Fibroblast of skin of back (primary cell): Measurements from ENCODE around the gene DUXB. TPM values are rescaled to one million over a fixed set of nuclear protein-coding genes. Genes with fewer than 3 reads are reported as not detected.
A peak's percentile ranks its signal among the peaks of the same experiment; 100 is the strongest.

ENCODE experiments used
- DNase-seq: peaks from one replicate; pipeline ENCODE4 v3.0.0-alpha.2; 2013
- polyA plus RNA-seq, 2 experiments: library from polyadenylated mRNA; unstranded; fragments of 120-200 nt; gene quantifications; one replicate each; pipeline ENCODE4 v1.2.1, GENCODE V29; 2013; ENCODE audit not compliant: insufficient read length in 2 of 2

DUXB gene, protein sequence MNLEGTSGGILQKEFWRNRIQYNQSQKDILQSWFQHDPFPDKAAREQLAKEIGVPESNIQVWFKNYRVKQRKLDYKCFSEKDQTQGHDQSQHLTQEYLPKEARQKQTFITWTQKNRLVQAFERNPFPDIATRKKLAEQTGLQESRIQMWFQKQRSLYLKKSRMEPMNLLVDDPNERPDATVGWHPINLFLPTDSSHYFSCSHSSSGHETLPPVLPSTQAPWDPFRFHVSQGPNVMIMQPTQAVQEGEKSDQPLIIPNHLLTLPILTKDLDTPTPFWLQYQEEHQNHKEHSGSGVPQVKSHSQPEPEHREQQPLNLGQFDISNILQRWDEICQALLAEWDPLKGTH
- not detected for polyA plus RNA-seq (2013, experiment 1 of 2; ENCODE audit: insufficient read length)
- polyA plus RNA-seq (2013, experiment 2 of 2; ENCODE audit: insufficient read length), result not detected

DNA sequence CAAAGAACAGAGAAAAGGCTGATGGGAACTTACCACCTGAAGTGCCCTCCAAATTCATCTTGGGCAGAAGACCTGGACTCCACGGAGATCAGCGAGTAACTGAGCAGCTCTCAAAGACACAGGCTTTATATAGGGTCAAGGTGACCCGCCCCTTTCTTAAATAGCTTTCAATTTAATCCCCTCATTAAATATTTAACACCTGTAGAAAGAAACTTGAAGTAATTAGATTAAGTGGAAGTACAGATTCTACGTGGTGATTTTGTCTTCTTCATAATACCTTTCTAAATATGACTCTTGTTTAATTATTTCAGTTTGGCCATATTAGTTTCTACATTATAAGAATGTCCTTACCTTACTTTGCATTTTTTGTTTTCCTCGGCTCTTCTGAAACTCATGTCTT lies at the start of gene DUXB:
Gene DUXB (minus strand): TSS at position 101 of the 400 bp plus-strand sequence. CDS start 43 bp downstream, at position 58.
- DNase-seq, result no peak

GRCh38 chr16:75750528-75750927 lies 49.3 kb upstream of the DUXB start:
- DNase-seq, result no peak

DNA sequence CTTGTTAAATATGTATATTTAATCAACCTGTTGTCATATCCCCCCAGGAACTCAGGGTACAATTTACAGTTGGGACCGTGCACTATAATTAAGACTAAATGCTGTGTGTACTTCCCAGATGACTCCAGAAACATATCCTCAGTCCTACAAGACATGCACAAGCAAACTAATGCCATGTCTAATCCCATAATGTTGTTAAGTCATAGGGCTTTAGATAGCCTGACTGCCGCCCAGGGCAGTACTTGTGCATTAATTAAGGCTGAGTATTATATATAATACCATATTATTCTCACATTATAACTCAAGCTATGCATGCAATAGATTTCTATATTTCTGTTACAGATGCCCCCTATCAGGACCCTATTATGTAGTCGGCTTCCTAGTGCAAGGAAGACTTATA lies 45.1 kb upstream of the DUXB start:
- no peak for DNase-seq

DNA sequence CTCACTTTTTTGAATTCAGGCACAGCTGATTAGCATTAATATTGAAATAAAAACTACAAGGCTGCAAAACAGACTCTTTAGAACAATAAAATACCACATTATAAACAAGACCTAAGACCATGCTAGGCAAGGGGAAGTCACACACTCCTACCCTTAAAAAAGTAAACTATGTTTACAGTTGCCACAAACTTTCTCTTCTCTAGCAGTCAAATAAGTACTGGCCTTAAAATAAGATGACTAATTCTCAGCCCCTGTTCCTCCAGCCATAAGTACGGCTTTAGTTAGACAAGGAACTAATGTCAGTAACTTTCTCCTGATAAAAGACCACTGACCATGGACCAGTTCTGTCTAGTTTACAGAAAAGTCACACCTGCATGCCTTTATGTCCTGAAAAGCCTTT lies 44.6 kb upstream of the DUXB start:
- no peak for DNase-seq

DNA sequence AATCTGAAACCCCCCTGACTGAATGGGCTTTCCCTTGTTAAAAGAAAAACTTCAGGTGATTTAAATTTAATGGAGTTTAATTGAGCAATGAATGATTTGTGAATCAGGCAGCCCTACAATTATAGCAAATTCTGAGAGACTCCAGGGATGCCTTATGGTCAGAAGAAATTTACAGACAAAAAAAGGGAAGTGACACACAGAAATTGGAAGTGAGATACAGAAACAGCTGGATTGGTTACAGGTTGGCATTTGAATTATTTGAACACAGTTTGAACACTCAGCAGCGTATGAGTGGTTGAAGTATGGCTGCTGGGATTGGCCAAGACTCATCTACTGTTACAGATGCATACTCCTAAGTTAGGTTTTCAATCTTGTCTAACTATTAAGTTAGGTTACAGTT lies 44.0 kb upstream of the DUXB start:
- DNase-seq, result no peak

GRCh38 chr16:75742424-75743047 lies 41.3 kb upstream of the DUXB start:
- DNase-seq, result no peak

- peak; percentile 21 for DNase-seq
Observed at GRCh38 chr16:75733305-75734211, 32.3 kb upstream of the DUXB start.

DNA sequence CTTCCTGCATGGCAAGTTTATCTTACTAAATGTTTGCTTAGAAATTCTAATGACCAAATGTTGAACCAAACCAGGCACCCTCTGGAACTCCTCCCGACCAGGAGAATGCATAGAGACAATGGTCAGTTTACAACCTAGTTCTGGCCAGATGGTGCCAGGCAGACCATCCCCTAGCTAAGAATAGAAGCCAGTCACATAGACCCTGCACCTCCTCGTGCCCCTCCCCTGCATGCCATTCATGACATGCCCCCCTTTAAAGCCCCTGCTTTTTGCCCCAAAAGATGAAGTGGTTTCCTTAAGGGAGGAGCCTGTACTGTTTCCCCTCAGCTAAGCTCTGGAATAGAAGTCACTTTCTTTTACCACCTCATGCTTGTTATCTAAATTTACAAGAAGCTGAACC lies 31.6 kb upstream of the DUXB start:
- DNase-seq, result no peak

DNA sequence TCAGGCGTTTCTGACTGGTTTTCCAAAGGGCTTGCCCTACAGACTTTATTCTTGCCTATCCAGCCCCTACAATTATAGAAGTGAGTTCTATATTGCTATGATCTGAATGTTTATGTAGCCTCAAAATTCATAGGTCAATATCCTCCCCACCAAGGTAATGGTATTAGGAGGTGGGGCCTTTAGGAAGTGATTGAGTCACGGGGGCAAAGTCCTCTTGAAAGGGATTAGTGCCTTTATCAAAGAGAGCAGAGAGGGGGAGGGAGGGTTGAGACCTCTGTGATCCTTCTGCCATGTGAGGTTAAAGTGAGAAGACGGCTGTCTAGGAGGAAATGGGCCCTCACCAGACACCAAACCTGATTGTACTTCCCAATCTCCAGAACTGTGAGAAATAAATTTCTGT lies 26.0 kb upstream of the DUXB start:
- DNase-seq, result no peak

- DNase-seq, result no peak
Observed at GRCh38 chr16:75726390-75726789, 25.1 kb upstream of the DUXB start, which contains the start of gene CPHXL. CPHXL (minus strand) TSS chr16:75726490; CDS start chr16:75726442, 48 bp downstream.

DNA sequence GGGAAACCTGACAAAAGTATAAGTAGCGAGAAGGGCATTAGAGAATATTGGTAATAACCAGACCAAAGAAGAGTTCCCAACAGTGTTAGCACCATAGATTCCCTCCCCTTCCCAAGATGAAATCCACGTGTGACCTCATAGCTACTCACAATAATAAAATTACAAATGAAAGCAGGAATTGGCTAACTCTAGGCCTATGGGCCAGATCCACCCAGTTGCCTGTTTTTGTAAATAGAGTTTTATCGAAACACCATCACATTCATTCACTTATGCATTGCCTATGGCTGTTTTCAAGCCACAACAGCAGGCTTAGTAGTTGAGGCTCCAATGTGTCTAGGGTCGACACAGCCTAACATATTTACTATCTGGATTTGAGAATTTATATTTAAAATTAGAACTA lies 17.2 kb upstream of the DUXB start:
- no peak for DNase-seq

GRCh38 chr16:75714661-75715060 lies 13.4 kb upstream of the DUXB start:
- no peak for DNase-seq

DNA sequence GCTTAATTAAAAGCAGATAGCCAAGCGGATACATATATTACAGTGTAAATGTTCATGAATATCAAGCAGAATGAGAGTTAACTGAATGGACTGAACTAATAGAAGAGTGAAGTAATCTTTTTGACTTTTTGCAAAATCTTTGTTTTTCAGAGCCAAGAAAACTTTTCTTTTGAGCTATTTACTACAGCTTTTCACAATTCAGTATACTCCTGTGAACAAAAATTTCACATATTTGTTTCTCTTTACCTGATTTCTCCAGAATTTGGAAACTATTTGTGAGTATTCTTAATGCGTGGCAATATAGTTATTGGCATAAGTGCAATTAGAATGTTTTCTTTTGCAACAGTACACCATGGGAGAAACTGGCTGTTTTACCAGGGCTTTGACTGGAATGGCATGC lies 9.1 kb upstream of the DUXB start:
- DNase-seq, result no peak

DNA sequence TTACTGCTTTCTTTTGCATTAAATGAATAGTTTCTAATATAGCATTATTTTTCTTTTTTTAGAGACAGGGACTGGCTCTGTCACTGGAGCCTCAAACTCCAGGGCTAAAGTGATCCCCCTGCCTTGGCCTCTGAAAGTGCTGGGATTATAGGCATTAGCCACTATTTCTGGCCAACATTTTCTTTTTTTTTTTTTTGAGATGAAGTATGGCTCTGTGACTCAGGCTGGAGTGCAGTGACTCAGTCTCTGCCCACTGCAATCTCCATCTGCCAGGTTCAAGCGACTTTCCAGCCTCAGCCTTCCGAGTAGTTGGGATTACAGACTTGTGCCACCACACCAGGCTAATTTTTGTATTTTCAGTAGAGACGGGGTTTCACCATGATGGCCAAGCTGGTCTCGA lies 2.0 kb upstream of the DUXB start:
- no peak for DNase-seq

DNA sequence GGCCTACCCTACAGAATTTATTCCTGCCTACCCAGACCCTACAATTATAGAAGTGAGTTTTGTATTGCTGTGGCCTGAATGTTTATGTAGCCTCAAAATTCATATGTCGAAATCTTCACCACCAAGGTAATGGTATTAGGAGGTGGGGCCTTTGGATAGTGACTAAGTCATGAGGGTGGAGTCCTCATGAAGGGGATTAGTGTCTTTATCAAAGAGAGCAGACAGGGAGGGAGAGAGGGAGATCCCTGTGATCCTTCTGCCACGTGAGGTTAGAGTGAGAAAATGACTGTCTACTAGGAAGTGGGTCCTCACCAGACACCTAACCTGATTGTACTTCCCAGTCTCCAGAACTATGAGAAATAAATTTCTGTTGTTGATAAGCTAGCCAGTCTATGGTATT lies 981 bp upstream of the DUXB start:
- DNase-seq, result no peak

DNA sequence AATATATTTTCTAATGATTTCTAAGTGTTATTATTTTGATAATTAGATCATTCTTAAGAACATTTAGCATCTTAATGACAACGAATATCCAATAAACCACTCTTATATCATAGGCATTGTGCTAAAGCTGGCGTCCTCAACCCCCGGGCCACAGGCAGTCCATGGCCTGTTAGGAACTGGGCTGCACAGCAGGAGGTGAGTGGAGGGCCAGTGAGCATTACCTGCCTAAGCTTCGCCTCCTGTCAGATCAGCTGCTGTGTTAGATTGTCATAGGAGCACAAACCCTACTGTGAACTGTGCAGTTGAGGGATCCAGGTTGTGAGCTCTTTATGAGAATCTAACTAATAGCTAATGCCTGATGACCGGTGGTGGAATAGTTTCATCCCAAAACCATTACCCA lies 3.7 kb downstream of the DUXB start:
- no peak for DNase-seq

GRCh38 chr16:75695708-75696107 lies 5.6 kb downstream of the DUXB start:
- DNase-seq, result no peak

DNA sequence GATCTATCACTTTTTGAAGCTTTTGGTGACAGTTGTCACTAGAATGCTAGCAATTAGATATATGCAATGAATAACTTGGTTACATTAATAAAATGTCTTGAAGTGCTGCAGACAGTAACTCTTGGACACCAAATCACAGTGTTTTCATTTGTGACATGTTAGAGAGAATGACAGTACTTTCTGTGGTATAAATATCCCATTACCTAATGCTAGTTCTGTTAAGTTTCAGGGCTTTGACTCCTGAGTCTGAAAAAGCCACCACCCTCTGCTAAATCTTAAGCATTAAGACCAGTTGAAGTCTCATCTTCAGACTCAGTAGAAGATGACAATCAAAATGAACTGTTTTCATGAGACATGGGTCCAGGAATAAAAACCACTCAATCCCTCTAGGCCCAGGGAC lies 13.9 kb downstream of the DUXB start:
- DNase-seq, result no peak

GRCh38 chr16:75682308-75682707 lies 19.0 kb downstream of the DUXB start:
- no peak for DNase-seq

GRCh38 chr16:75679366-75679765 lies 21.9 kb downstream of the DUXB start:
- DNase-seq, result no peak

- no peak for DNase-seq
Observed at GRCh38 chr16:75676909-75677308, 24.4 kb downstream of the DUXB start, which contains the start of gene CPHXL2. CPHXL2 (minus strand) TSS chr16:75677009; CDS start chr16:75676999, 10 bp downstream.

DNA sequence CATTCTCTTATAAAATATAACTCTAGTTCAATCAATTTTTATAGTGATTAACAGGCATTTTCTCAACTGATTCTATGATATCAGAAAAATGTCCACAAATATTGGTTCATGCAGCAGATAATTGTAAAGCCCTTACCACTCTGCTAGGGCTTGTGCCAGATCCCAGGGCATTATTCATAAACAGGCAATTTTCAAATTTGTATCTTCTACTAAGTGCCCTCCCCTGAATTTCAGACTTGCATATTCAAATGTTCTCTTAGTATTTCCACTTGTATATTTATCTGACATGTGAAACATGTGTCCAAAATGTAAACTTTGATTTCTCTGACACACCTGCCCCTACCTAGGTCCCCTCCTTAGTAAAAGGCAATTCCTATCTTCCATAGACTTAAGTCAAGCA lies 33.8 kb downstream of the DUXB start:
- DNase-seq, result no peak

GRCh38 chr16:75660726-75661302 lies 40.4 kb downstream of the DUXB start:
- DNase-seq, result no peak
